Glutamatergic neuron (in vitro differentiated cells): Measurements from ENCODE around the gene WDR70. TPM values are rescaled to one million over a fixed set of nuclear protein-coding genes. Genes with fewer than 3 reads are reported as not detected.

ENCODE experiments used
- DNase-seq: peaks from one replicate; pipeline ENCODE4 v3.0.0; 2022
- H3K27ac Mint-ChIP-seq: one replicate; pipeline ENCODE4 v1.8.0; 2020; ENCODE audit warnings: mild to moderate bottlenecking, mixed read lengths, inconsistent platforms; ENCODE audit not compliant: unreplicated experiment
- H3K27me3 Mint-ChIP-seq: one replicate; pipeline ENCODE4 v1.8.0; 2020; ENCODE audit warnings: mild to moderate bottlenecking, moderate library complexity, mixed read lengths, inconsistent platforms; ENCODE audit not compliant: unreplicated experiment
- H3K36me3 Mint-ChIP-seq: one replicate; pipeline ENCODE4 v1.8.0; 2020; ENCODE audit warnings: mild to moderate bottlenecking, mixed read lengths, inconsistent platforms; ENCODE audit not compliant: unreplicated experiment
- H3K4me1 Mint-ChIP-seq: one replicate; pipeline ENCODE4 v1.8.0; 2020; ENCODE audit warnings: mild to moderate bottlenecking, low read depth, mixed read lengths, inconsistent platforms; ENCODE audit not compliant: unreplicated experiment
- H3K4me3 Mint-ChIP-seq: one replicate; pipeline ENCODE4 v1.8.0; 2020; ENCODE audit warnings: mild to moderate bottlenecking, mixed read lengths, inconsistent platforms; ENCODE audit not compliant: unreplicated experiment
- H3K9me3 Mint-ChIP-seq: one replicate; pipeline ENCODE4 v1.8.0; 2020; ENCODE audit warnings: mild to moderate bottlenecking, moderate library complexity, mixed read lengths, inconsistent platforms; ENCODE audit not compliant: unreplicated experiment
- total RNA-seq: library from RNA; stranded (reverse); fragmentation: NEBNext Ultra II Directional; extraction: Animal tissue kit (Norgen Biotek cat#: 25700); gene quantifications from one replicate; pipeline ENCODE4 v1.2.1, GENCODE V29; 2021; ENCODE audit not compliant: unreplicated experiment
- TF ChIP-seq, protein P1 (sequence below): fragments of 200-600 bp; sonication (generic); IDR thresholded peaks from one replicate; pipeline ENCODE4 v1.5.0; 2021; ENCODE audit not compliant: partially characterized antibody, unreplicated experiment

The WDR70 gene
- total RNA-seq, 1 donor from 2014 or later, result 38.1 TPM

DNA sequence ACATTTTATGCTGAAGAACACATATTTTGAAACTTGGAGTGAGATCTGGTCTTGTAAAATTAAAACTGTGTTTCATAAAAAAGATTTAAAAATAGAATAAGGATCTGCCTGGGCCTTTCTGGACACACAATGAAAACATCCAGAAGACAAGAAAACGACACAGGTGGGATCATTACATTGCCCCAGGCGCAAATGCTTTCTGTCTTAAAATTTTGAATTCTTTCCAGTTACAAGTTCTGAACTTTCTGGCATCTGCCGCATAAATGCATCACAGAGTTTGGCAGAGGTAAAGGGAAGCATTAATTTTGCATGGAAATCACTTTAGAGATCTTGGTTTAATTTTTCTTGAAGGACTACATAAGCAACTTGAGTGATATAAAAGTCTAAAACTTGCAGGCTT lies 219.6 kb downstream of the WDR70 start:
- Mint-ChIP-seq H3K36me3 (no peaks in the 10 kb centered on the region), H3K27ac (no peak overlapping the region), H3K4me3 (no peak overlapping the region), H3K4me1 (no peaks in the 10 kb centered on the region), H3K9me3 (no peaks in the 10 kb centered on the region), H3K27me3 (no peaks in the 10 kb centered on the region)
- TF ChIP-seq, protein P1, sequence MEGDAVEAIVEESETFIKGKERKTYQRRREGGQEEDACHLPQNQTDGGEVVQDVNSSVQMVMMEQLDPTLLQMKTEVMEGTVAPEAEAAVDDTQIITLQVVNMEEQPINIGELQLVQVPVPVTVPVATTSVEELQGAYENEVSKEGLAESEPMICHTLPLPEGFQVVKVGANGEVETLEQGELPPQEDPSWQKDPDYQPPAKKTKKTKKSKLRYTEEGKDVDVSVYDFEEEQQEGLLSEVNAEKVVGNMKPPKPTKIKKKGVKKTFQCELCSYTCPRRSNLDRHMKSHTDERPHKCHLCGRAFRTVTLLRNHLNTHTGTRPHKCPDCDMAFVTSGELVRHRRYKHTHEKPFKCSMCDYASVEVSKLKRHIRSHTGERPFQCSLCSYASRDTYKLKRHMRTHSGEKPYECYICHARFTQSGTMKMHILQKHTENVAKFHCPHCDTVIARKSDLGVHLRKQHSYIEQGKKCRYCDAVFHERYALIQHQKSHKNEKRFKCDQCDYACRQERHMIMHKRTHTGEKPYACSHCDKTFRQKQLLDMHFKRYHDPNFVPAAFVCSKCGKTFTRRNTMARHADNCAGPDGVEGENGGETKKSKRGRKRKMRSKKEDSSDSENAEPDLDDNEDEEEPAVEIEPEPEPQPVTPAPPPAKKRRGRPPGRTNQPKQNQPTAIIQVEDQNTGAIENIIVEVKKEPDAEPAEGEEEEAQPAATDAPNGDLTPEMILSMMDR, result no peak
- no peak for DNase-seq

- Mint-ChIP-seq H3K4me3 (no peak overlapping the region), H3K27me3 (no peaks in the 10 kb centered on the region), H3K36me3 (no peaks in the 10 kb centered on the region), H3K4me1 (no peaks in the 10 kb centered on the region), H3K9me3 (no peaks in the 10 kb centered on the region), H3K27ac (no peak overlapping the region)
- DNase-seq, result no peak
- TF ChIP-seq, protein P1, result no peak
Observed at GRCh38 chr5:37601163-37601562, 222.0 kb downstream of the WDR70 start.

- Mint-ChIP-seq H3K27me3 (peaks cover 2% of the 10 kb centered on the region), H3K4me3 (no peak overlapping the region), H3K9me3 (no peaks in the 10 kb centered on the region), H3K36me3 (no peaks in the 10 kb centered on the region), H3K27ac (no peak overlapping the region), H3K4me1 (no peaks in the 10 kb centered on the region)
- DNase-seq, result no peak
- TF ChIP-seq, protein P1, result no peak
Observed at GRCh38 chr5:37603072-37603471, 224.0 kb downstream of the WDR70 start.

DNA sequence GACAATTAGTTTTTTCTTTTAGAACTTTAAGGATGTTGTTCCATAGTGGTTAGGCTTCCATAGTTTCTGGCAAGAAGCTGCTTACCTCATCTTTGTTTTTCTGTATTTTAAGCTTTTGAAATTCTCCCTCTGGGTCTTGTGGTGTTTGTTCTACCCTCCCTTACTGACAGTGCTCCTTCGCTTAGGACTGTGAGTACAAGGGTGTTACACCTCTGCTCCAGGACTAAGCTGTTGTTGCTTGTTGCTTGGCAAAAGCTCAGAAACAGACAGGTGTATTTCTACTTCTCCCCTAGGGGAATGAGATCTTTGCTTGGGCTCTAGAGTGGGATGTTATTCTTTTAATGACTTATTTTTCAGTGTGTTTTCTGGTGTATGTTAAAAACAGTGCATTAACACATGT lies 225.2 kb downstream of the WDR70 start:
- H3K27ac Mint-ChIP-seq, result no peak overlapping the region
- H3K36me3 Mint-ChIP-seq, result no peaks in the 10 kb centered on the region
- TF ChIP-seq, protein P1, result no peak
- H3K4me1 Mint-ChIP-seq, result no peaks in the 10 kb centered on the region
- H3K4me3 Mint-ChIP-seq, result no peak overlapping the region
- peaks cover 2% of the 10 kb centered on the region for H3K27me3 Mint-ChIP-seq
- no peak for DNase-seq
- peaks cover 1% of the 10 kb centered on the region for H3K9me3 Mint-ChIP-seq

DNA sequence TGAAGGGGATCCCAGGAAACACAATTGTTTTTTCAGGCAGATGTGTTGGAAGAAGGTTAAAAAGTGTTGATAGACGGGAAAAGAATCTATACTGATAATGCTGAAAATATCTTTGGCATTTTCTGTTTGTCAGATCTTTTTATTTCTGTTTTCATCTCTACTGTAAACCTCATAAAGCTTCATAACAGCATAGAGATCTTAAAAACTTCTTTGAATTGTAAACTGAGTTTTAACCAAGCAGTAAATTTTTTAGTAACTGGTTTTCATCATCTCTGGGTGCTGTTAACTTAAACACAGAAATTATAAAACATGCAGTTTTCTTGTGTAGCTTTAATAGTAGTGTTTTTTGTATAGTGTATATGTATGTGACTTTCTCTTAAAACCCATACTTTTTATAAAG lies 227.0 kb downstream of the WDR70 start:
- Mint-ChIP-seq H3K4me1 (no peaks in the 10 kb centered on the region), H3K27ac (no peak overlapping the region)
- TF ChIP-seq, protein P1, result no peak

More for the DNA sequence above, 227.0 kb downstream of the WDR70 start:
- peaks cover 1% of the 10 kb centered on the region for H3K9me3 Mint-ChIP-seq
- no peak for DNase-seq
- H3K36me3 Mint-ChIP-seq, result no peaks in the 10 kb centered on the region
- H3K4me3 Mint-ChIP-seq, result no peak overlapping the region
- H3K27me3 Mint-ChIP-seq, result peaks cover 2% of the 10 kb centered on the region
